ENCODE data around the gene FRS2.

The FRS2 gene

GRCh38 chr12:69548687-69549086 is 78.5 kb downstream of the FRS2 start:
- TF ChIP-seq REST (IDR thresholded peaks at IDR 0.05; ENCODE audit: insufficient read depth in 1 of 2, low read depth in 2 of 2, low read length in 2 of 2) (no peak), FOXP2 (optimal IDR thresholded peaks at IDR 0.05; ENCODE audit: borderline replicate concordance, extremely low read depth, extremely low read length, insufficient read depth) (no peak), TAF1 (IDR thresholded peaks at IDR 0.05; ENCODE audit: borderline replicate concordance, insufficient read depth, low read length) (no peak), POLR2AphosphoS5 (IDR thresholded peaks at IDR 0.05; ENCODE audit: low read depth, low read length) (no peak)

GRCh38 chr12:69550569-69551350 is 80.6 kb downstream of the FRS2 start:
- TF ChIP-seq SIN3A (IDR thresholded peaks at IDR 0.05; ENCODE audit: borderline replicate concordance, insufficient read depth, low read length) (no peak), FOXP2 (optimal IDR thresholded peaks at IDR 0.05; ENCODE audit: borderline replicate concordance, extremely low read depth, extremely low read length, insufficient read depth) (no peak), POLR2AphosphoS5 (IDR thresholded peaks at IDR 0.05; ENCODE audit: low read depth, low read length) (no peak), REST (IDR thresholded peaks at IDR 0.05; ENCODE audit: insufficient read depth in 1 of 2, low read depth in 2 of 2, low read length in 2 of 2) (no peak), TAF1 (IDR thresholded peaks at IDR 0.05; ENCODE audit: borderline replicate concordance, insufficient read depth, low read length) (no peak)

DNA sequence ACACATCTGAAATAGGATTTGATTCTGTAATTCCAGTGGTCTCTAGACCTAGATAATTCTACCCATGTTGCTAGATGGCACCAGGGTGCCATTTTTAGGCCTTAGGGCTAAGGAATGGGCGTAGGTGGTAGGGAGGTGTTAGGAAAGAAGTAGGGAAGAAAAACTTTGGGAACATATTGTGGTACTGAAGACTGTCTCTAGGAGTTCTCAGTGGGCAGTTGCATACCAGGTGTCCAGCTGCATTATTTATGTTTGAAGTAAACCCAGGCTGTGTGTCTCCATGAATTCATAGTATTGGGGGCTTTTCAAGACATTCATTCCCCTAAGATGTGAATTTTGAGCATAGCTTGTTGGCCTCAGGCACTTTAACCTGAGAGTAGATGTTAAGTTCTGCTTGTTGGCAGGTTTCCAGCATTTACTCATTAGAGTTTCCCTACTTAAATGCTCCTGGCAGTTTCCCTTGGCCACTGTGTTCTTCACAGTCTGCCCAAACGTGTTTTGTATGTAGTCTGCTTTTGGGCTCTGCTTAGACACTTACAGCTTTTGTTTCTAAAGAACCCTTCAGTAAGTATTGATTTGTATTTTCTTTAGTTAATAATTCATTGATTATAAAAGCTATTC is 83.5 kb downstream of the FRS2 start:
- TF ChIP-seq POLR2AphosphoS5 (IDR thresholded peaks at IDR 0.05; ENCODE audit: low read depth, low read length) (no peak), FOXP2 (optimal IDR thresholded peaks at IDR 0.05; ENCODE audit: borderline replicate concordance, extremely low read depth, extremely low read length, insufficient read depth) (no peak), TAF1 (IDR thresholded peaks at IDR 0.05; ENCODE audit: borderline replicate concordance, insufficient read depth, low read length) (no peak), REST (IDR thresholded peaks at IDR 0.05; ENCODE audit: insufficient read depth in 1 of 2, low read depth in 2 of 2, low read length in 2 of 2) (no peak), SIN3A (IDR thresholded peaks at IDR 0.05; ENCODE audit: borderline replicate concordance, insufficient read depth, low read length) (no peak)

DNA sequence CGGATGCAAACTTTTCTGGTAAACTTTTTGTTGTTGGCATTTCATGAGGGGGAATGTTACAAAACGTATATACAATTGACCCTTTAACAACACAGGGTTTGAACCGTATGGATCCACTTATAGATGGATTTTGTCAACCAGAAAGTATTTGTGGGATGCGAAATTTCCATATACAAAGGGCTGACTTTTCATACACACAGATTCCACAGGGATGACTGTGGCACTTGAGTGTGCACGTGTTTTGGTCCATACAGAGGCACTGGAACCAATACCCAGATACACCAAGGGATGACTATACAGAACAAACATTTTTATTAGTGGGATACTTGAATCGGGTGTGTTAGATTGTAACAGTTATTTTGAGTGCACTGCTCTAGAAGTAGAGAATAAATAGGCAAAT is 85.3 kb downstream of the FRS2 start:
- TF ChIP-seq FOXP2 (optimal IDR thresholded peaks at IDR 0.05; ENCODE audit: borderline replicate concordance, extremely low read depth, extremely low read length, insufficient read depth) (no peak), REST (IDR thresholded peaks at IDR 0.05; ENCODE audit: insufficient read depth in 1 of 2, low read depth in 2 of 2, low read length in 2 of 2) (no peak), TAF1 (IDR thresholded peaks at IDR 0.05; ENCODE audit: borderline replicate concordance, insufficient read depth, low read length) (no peak), POLR2AphosphoS5 (IDR thresholded peaks at IDR 0.05; ENCODE audit: low read depth, low read length) (no peak), SIN3A (IDR thresholded peaks at IDR 0.05; ENCODE audit: borderline replicate concordance, insufficient read depth, low read length) (no peak)

Measured in PFSK-1 (cell line).